Fibroblast of gingiva (primary cell): Measurements from ENCODE around the gene LIME1.

Experiments
- DNase-seq: peaks from one replicate; pipeline ENCODE4 v3.0.0-alpha.2; 2011; ENCODE audit warnings: low read depth

LIME1 gene

DNA sequence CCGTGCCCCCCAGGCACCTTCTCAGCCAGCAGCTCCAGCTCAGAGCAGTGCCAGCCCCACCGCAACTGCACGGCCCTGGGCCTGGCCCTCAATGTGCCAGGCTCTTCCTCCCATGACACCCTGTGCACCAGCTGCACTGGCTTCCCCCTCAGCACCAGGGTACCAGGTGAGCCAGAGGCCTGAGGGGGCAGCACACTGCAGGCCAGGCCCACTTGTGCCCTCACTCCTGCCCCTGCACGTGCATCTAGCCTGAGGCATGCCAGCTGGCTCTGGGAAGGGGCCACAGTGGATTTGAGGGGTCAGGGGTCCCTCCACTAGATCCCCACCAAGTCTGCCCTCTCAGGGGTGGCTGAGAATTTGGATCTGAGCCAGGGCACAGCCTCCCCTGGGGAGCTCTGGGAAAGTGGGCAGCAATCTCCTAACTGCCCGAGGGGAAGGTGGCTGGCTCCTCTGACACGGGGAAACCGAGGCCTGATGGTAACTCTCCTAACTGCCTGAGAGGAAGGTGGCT lies 39.1 kb upstream of the LIME1 start:
- DNase-seq = no peak

GRCh38 chr20:63697868-63698545 lies 38.5 kb upstream of the LIME1 start:
- DNase-seq = no peak

- peak; percentile 84 for DNase-seq
Measured at GRCh38 chr20:63698739-63699465, 37.6 kb upstream of the LIME1 start.

- no peak for DNase-seq
Measured at GRCh38 chr20:63699466-63700198, 36.8 kb upstream of the LIME1 start.

GRCh38 chr20:63700199-63701050 lies 36.0 kb upstream of the LIME1 start:
- no peak for DNase-seq

DNA sequence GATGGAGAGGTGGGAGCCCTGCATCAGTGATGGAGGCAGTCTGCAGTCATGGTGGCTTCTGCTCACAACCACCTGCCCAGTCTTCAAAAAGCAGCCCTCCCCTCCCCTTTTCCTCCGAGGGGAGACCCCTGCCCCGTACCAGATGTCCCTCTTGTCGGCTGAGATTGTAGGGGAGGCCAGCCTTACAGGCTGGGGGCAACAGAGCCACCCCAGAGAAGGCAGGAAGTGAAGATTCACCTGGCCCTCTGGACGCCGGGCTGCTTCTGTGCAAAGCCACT lies 35.5 kb upstream of the LIME1 start:
- DNase-seq = no peak

DNA sequence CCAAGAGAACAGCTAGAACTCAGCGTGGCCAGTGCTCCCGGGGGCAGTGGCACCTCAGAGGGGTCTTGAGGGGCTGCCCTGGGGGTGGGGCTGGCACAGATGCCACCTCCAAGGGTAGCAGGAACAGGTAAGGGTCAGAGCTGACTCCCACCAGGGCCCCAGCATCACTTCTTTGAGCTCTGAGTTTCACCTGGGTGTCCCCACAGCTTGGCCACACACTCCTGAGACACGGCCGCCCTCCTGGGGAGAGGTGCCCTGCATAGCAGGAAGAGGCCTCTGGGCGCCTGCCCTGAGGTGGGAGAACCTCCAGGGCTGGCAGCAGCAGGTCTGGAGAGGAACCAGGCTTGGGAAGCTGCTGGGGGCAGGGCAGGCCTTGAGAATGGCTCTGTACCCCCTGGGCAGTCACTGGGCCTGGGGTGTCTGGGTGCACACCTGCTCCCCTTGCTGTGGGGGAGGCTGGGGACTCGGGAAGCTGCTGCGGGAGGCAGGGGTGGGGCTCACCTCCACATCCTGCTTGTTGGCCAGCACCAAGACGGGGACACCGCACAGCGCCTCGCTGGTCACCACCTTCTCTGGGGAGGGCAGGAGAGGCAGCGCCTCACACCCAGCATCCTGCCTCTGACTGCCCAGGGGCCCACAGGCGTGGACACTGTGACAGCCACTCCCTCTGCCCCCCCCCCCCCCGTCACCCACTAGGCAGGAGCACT lies 35.0 kb upstream of the LIME1 start:
- DNase-seq = no peak

GRCh38 chr20:63702036-63702665 lies 34.3 kb upstream of the LIME1 start:
- no peak for DNase-seq

DNA sequence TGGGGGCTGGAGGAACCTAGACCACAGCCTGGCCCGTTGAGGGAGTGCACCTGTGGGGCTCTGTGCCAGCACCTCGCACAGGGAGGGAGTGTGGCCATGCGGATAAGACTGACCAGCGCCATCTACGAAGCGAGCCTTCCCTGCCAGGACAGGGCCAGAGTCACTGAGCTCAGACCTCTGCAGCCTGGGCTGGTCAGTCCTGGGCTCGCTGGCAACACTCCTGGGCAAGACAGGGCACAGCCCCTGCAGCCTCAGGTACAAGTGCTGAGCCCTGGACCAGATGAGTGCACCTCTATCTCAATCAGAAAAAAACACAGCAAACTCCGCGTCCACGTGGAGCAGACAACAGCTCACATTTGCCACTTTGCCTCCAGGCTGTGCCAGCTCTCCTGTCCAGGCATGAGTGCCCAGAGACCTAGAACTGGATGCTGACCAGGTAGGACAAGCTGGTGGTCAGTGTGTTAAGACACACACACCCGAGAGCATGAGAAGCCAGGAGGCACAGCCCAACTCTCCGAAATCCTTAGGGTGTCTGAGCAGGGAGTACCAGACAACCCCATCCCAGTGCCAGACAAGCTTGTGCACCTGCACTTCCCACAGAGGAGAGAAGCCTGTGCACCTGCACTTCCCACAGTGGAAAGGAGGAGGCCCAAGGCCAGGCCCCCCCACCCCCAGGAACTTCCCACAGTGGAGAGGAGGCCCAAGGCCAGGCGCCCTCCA lies 33.6 kb upstream of the LIME1 start:
- DNase-seq = no peak

GRCh38 chr20:63703471-63703975 lies 32.9 kb upstream of the LIME1 start:
- no peak for DNase-seq

DNA sequence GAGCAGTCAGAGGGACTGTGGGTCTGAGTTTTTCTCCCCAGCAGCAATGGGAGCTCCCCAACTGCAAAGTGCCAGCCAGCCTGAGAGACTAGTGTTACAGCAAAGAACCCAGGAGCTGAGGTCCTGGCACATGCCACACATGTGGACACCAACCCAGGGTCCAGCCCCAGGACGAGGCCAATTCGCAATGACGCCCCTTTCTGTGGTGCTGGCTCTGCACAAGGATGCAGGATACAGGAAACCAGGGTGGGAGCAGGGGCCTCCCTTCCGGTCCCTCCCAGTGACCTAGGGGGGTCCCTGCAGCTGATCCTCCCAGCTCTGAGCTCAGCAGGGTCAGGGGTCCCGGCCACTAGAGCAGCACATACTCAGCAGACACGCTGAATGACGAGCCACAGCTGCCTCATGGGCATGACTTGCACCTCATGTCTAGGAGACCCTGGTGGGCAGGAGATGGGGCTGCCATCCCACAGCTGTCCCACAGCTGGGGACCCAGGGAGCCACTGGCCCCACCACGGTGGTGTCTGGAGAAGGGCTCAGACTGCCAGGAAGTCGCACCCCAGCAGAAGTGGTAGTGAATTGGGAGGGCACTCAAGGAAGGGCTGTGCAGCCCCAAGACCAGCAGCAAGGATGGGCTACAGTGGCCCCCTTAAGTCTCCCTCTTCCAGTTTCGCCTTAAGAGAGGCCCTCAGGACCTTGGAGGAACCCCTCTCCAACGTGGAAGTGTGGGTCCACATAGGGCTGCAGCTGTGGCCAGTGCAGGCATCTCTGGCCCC lies 32.3 kb upstream of the LIME1 start:
- DNase-seq = no peak

DNA sequence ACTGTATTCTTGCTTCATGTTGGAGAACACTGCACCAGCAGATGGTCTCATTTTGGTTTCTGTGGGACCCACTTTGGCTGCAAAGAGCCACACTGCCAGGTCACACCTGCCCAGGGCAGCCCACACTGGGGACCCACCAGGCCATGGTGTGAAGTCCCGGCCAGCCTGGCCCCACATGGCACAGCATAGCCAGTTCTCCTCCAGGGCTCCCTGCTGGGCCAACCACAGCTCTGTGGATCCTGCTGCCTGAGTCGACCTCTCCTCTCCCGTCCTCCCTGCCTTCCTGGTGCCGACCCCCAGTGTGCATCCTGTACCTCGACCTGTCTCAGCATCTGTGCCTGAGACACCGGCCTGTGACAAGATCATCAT lies 31.7 kb upstream of the LIME1 start:
- DNase-seq = no peak

- no peak for DNase-seq
Measured at GRCh38 chr20:63705232-63706026, 31.0 kb upstream of the LIME1 start.

DNA sequence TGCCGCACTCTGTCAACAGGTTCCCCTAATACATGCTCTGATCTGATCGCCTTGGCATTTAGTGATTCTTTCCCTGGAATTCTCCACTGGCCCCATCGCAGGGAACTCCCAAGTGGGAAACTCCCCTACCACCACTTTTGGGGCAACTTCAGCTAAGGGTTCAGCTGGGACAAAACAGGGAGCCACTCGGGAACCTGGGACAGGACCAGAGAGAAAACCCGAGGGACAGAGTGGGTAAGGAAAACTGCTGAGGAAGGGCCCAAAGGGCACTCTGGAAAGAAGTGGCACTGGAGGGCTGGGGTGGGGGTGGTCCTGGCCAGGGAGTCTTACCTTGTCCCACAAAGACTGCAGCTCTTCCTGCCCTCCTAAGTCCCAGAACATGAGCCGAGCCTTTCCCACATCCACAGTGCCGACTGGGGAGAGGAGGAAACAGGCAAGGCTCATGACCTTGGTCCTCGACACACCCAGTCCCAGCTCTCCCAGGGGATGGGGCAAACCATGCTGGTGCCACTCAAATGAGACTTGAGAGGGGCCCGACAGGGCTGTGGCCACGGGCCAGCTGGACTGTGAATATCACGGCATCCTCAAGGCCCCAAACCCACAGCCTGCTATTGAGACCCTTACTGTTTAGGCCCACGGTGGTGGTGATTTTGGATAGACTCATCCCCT lies 30.3 kb upstream of the LIME1 start:
- no peak for DNase-seq

GRCh38 chr20:63706852-63707557 lies 29.5 kb upstream of the LIME1 start:
- no peak for DNase-seq

- DNase-seq = peak; percentile 82
Measured at GRCh38 chr20:63707558-63708300, 28.7 kb upstream of the LIME1 start, which contains the start of the genes ARFRP1 and ZGPAT. Gene ARFRP1, minus strand, starts transcription at chr20:63707976. Its CDS starts 885 bp downstream, at chr20:63707091. Gene ZGPAT, plus strand, starts transcription at chr20:63708039. Its CDS starts 542 bp downstream, at chr20:63708581.
